Stimulated activated naive CD8-positive, alpha-beta T cell treated with anti-CD3 and anti-CD28 coated beads, Interleukin-15, amount 100 ng/mL, for 72 hours (primary cell): ENCODE measurements around the gene AHI1.
A peak's percentile ranks its signal among the peaks of the same experiment; 100 is the strongest.
"Not testable (repeated sequence)": the region's sequence is repeated elsewhere in the genome, so short reads cannot be mapped to it uniquely, and the experiment has no call there.

ENCODE experiments used
- ATAC-seq: fragments of 150-1000 bp; cut with Tn5 transposase; 2 replicates; pipeline ENCODE4 v1.10.0; 2021; ENCODE audit warnings: mild to moderate bottlenecking, moderate library complexity
- DNase-seq, 2 donors: peaks; one replicate each; pipeline ENCODE4 v3.0.0; 2021 to 2022
- H3K27ac Mint-ChIP-seq, 2 donors: one replicate each; pipeline ENCODE4 v1.8.0; 2022; ENCODE audit warnings: mild to moderate bottlenecking in 2 of 2, mixed read lengths in 2 of 2, moderate library complexity in 2 of 2
- H3K27me3 Mint-ChIP-seq: one replicate; pipeline ENCODE4 v1.8.0; 2022; ENCODE audit warnings: mixed read lengths
- H3K4me1 Mint-ChIP-seq: one replicate; pipeline ENCODE4 v1.8.0; 2022; ENCODE audit warnings: mild to moderate bottlenecking, mixed read lengths
- H3K4me3 Mint-ChIP-seq, 2 donors: one replicate each; pipeline ENCODE4 v1.8.0; 2022; ENCODE audit warnings: mild to moderate bottlenecking in 2 of 2, mixed read lengths in 2 of 2, moderate library complexity in 1 of 2
- H3K9me3 Mint-ChIP-seq, 2 donors: one replicate each; pipeline ENCODE4 v1.8.0; 2022; ENCODE audit warnings: mixed read lengths in 2 of 2

AHI1 gene

GRCh38 chr6:135246412-135247012 lies 251.0 kb downstream of the AHI1 start:
- not testable (repeated sequence) for H3K27me3 Mint-ChIP-seq

GRCh38 chr6:135244805-135245204 lies 252.7 kb downstream of the AHI1 start:
- ATAC-seq (no peak), DNase-seq (no peak)
- Mint-ChIP-seq H3K4me3 (no peak overlapping the region), H3K4me1 (peaks cover 5% of the 10 kb centered on the region), H3K27me3 (no peaks in the 10 kb centered on the region), H3K9me3 (no peaks in the 10 kb centered on the region), H3K27ac (peak overlapping the region in 1 of 2 donors; percentile 36)

More at GRCh38 chr6:135246412-135247012, 251.0 kb downstream of the AHI1 start:
- H3K9me3 Mint-ChIP-seq, ATAC-seq, H3K4me3 Mint-ChIP-seq, H3K27ac Mint-ChIP-seq, H3K4me1 Mint-ChIP-seq, DNase-seq: not testable (repeated sequence)

- Mint-ChIP-seq H3K4me3 (no peak overlapping the region), H3K27me3 (no peaks in the 10 kb centered on the region), H3K27ac (no peak overlapping the region), H3K9me3 (no peaks in the 10 kb centered on the region), H3K4me1 (no peaks in the 10 kb centered on the region)
- ATAC-seq (no peak), DNase-seq (no peak)
Measured at GRCh38 chr6:135243871-135244796, 253.4 kb downstream of the AHI1 start.

- DNase-seq (no peak), ATAC-seq (no peak)
- Mint-ChIP-seq H3K27ac (no peak overlapping the region), H3K4me1 (peaks cover 6% of the 10 kb centered on the region), H3K4me3 (no peak overlapping the region), H3K9me3 (no peaks in the 10 kb centered on the region), H3K27me3 (no peaks in the 10 kb centered on the region)
Measured at GRCh38 chr6:135240711-135241110, 256.8 kb downstream of the AHI1 start.

- H3K27me3 Mint-ChIP-seq, result no peaks in the 10 kb centered on the region
- no peak overlapping the region for H3K27ac Mint-ChIP-seq
- DNase-seq (no peak), ATAC-seq (no peak)
- H3K4me3 Mint-ChIP-seq, result no peak overlapping the region
- peaks cover 18% of the 10 kb centered on the region for H3K4me1 Mint-ChIP-seq
- H3K9me3 Mint-ChIP-seq, result no peaks in the 10 kb centered on the region
Measured at GRCh38 chr6:135236732-135237131, 260.8 kb downstream of the AHI1 start.

GRCh38 chr6:135236319-135236718 lies 261.2 kb downstream of the AHI1 start:
- Mint-ChIP-seq H3K9me3 (no peaks in the 10 kb centered on the region), H3K4me3 (no peak overlapping the region)

GRCh38 chr6:135235716-135236115 lies 261.8 kb downstream of the AHI1 start:
- no peaks in the 10 kb centered on the region for H3K27me3 Mint-ChIP-seq

More at GRCh38 chr6:135236319-135236718, 261.2 kb downstream of the AHI1 start:
- peaks cover 22% of the 10 kb centered on the region for H3K4me1 Mint-ChIP-seq
- ATAC-seq (no peak), DNase-seq (no peak)
- H3K27me3 Mint-ChIP-seq, result no peaks in the 10 kb centered on the region
- H3K27ac Mint-ChIP-seq, result peak overlapping the region in 1 of 2 donors; percentile 35

GRCh38 chr6:135234492-135234780 lies 263.1 kb downstream of the AHI1 start:
- no peak for ATAC-seq
- peaks cover 29% of the 10 kb centered on the region for H3K4me1 Mint-ChIP-seq
- no peaks in the 10 kb centered on the region for H3K27me3 Mint-ChIP-seq
- H3K27ac Mint-ChIP-seq, result no peak overlapping the region
- no peaks in the 10 kb centered on the region for H3K9me3 Mint-ChIP-seq
- no peak overlapping the region for H3K4me3 Mint-ChIP-seq
- DNase-seq, result no peak

More at GRCh38 chr6:135235716-135236115, 261.8 kb downstream of the AHI1 start:
- no peak for DNase-seq
- H3K4me1 Mint-ChIP-seq, result peaks cover 28% of the 10 kb centered on the region
- no peak overlapping the region for H3K4me3 Mint-ChIP-seq
- no peak overlapping the region for H3K27ac Mint-ChIP-seq
- no peaks in the 10 kb centered on the region for H3K9me3 Mint-ChIP-seq
- ATAC-seq, result no peak

- Mint-ChIP-seq H3K27me3 (no peaks in the 10 kb centered on the region), H3K27ac (peak overlapping the region in 1 of 2 donors; percentile 57), H3K9me3 (no peaks in the 10 kb centered on the region), H3K4me3 (no peak overlapping the region), H3K4me1 (peaks cover 29% of the 10 kb centered on the region)
- ATAC-seq (peak; percentile 32), DNase-seq (no peak)
Measured at GRCh38 chr6:135233686-135234491, 263.7 kb downstream of the AHI1 start.
